Left ventricle myocardium inferior (tissue), 1 donor: ENCODE results near the gene DAAM2. TPM values are rescaled to one million over a fixed set of nuclear protein-coding genes. Genes with fewer than 3 reads are reported as not detected.

Experiments
- DNase-seq: peaks from one replicate; pipeline ENCODE4 v3.0.0-alpha.2; 2020
- H3K27ac ChIP-seq: fragments of 200-600 bp; replicated peaks from 2 replicates; pipeline ENCODE4 v1.8.0; 2021
- H3K27me3 ChIP-seq: fragments of 200-600 bp; 2 replicates; pipeline ENCODE4 v1.8.0; 2021; ENCODE audit warnings: low read depth
- H3K36me3 ChIP-seq: fragments of 200-600 bp; 2 replicates; pipeline ENCODE4 v1.8.0; 2021
- H3K4me1 ChIP-seq: fragments of 200-600 bp; 2 replicates; pipeline ENCODE4 v1.8.0; 2021
- H3K4me3 ChIP-seq: fragments of 200-600 bp; 2 replicates; pipeline ENCODE4 v1.8.0; 2021; ENCODE audit warnings: mild to moderate bottlenecking, moderate library complexity
- H3K9me3 ChIP-seq: fragments of 200-600 bp; replicated peaks from 2 replicates; pipeline ENCODE4 v1.8.0; 2021
- CTCF ChIP-seq: fragments of 200-600 bp; IDR thresholded peaks from 2 replicates; pipeline ENCODE4 v1.8.0; 2021; ENCODE audit warnings: antibody characterized with exemption, mild to moderate bottlenecking, borderline replicate concordance
- intact Hi-C: fragments of 100-400 bp; cut with micrococcal nuclease; formaldehyde crosslinking; loops from one replicate; pipeline ENCODE4 v1.11.0; 2022
- total RNA-seq: library from RNA; stranded (reverse); fragmentation: NEBNext Ultra II Directional; extraction: Animal tissue kit (Norgen Biotek cat#: 25700); gene quantifications from one replicate; pipeline ENCODE4 v1.2.1, GENCODE V29; 2021
- donor health status: DM: no; HTN: yes; CAD: no; lungs with severe emphysema.

Gene DAAM2
- total RNA-seq, 1 donor from 2014 or later, result 19.1 TPM

GRCh38 chr6:39812496-39812852 lies 20.3 kb downstream of the DAAM2 start:
- TF ChIP-seq CTCF, result no peak
- Histone ChIP-seq H3K27me3 (no peaks in the 10 kb centered on the region), H3K9me3 (no peaks in the 10 kb centered on the region), H3K27ac (peak overlapping the region; percentile 58), H3K36me3 (no peaks in the 10 kb centered on the region), H3K4me3 (no peak overlapping the region), H3K4me1 (peaks cover 60% of the 10 kb centered on the region)
- no peak for DNase-seq
- intact Hi-C loops, result no loop called here

GRCh38 chr6:39812853-39813533 lies 20.8 kb downstream of the DAAM2 start:
- intact Hi-C loops, result no loop called here
- H3K4me3 ChIP-seq, result no peak overlapping the region
- H3K27ac ChIP-seq, result peak overlapping the region; percentile 58
- no peaks in the 10 kb centered on the region for H3K9me3 ChIP-seq
- peaks cover 58% of the 10 kb centered on the region for H3K4me1 ChIP-seq
- TF ChIP-seq CTCF, result peak; percentile 20
- no peaks in the 10 kb centered on the region for H3K36me3 ChIP-seq
- no peaks in the 10 kb centered on the region for H3K27me3 ChIP-seq
- no peak for DNase-seq

- Histone ChIP-seq H3K4me1 (peaks cover 55% of the 10 kb centered on the region), H3K9me3 (no peaks in the 10 kb centered on the region), H3K36me3 (no peaks in the 10 kb centered on the region), H3K27ac (peak overlapping the region; percentile 58), H3K4me3 (no peak overlapping the region), H3K27me3 (no peaks in the 10 kb centered on the region)
- intact Hi-C loops, result no loop called here
- TF ChIP-seq CTCF, result no peak
- DNase-seq, result no peak
These were observed 22.1 kb downstream of the DAAM2 start for GRCh38 chr6:39814236-39814635.

GRCh38 chr6:39815356-39815755 lies 23.2 kb downstream of the DAAM2 start:
- Histone ChIP-seq H3K9me3 (no peaks in the 10 kb centered on the region), H3K36me3 (no peaks in the 10 kb centered on the region), H3K27me3 (no peaks in the 10 kb centered on the region), H3K27ac (no peak overlapping the region), H3K4me3 (no peak overlapping the region), H3K4me1 (peaks cover 55% of the 10 kb centered on the region)
- no peak for DNase-seq
- TF ChIP-seq CTCF, result no peak
- intact Hi-C loops, result no loop called here

GRCh38 chr6:39816747-39817146 lies 24.6 kb downstream of the DAAM2 start:
- no peak for DNase-seq

More at GRCh38 chr6:39816747-39817146, 24.6 kb downstream of the DAAM2 start:
- Histone ChIP-seq H3K9me3 (no peaks in the 10 kb centered on the region), H3K4me3 (no peak overlapping the region), H3K4me1 (peaks cover 55% of the 10 kb centered on the region), H3K36me3 (no peaks in the 10 kb centered on the region), H3K27ac (no peak overlapping the region), H3K27me3 (no peaks in the 10 kb centered on the region)
- TF ChIP-seq CTCF, result no peak
- intact Hi-C loops, result no loop called here
